SU-DHL-6 (cell line): ENCODE data around the gene AREL1.

Source experiments
- CTCF ChIP-seq: fragments of 200-600 bp; sonication (generic); IDR thresholded peaks from one replicate; pipeline ENCODE4 v1.5.1; 2017; ENCODE audit warnings: antibody characterized with exemption, mild to moderate bottlenecking, low read length, moderate library complexity; ENCODE audit not compliant: insufficient read depth, poor library complexity, severe bottlenecking
- EZH2phosphoT487 ChIP-seq: fragments of 200-600 bp; sonication (generic), shearing (Covaris generic); conservative IDR thresholded peaks from 2 replicates; pipeline ENCODE4 v1.6.1; 2018; ENCODE audit warnings: mild to moderate bottlenecking, antibody characterized with exemption, low read length, moderate library complexity, mixed read lengths

- TF ChIP-seq CTCF (no peak), EZH2phosphoT487 (no peak)
Observed at GRCh38 chr14:74663884-74664283, 49.0 kb downstream of the AREL1 start.
